Astrocyte of the spinal cord (primary cell): ENCODE measurements around the gene TNFRSF8.

Experiments
- DNase-seq: peaks from one replicate; pipeline ENCODE4 v3.0.0; 2011; ENCODE audit warnings: low read depth, low spot score
- H3K4me3 ChIP-seq: 2 replicates; pipeline ENCODE4 v1.5.1; 2011; ENCODE audit warnings: low read depth, mild to moderate bottlenecking, low read length, moderate library complexity
- in situ Hi-C: cut with HindIII; loops from 2 replicates; pipeline ENCODE4 v1.10.0; 2017; ENCODE audit warnings: low sequenced_read_pairs
- TF ChIP-seq, protein P1 (sequence below): IDR thresholded peaks from 2 replicates; pipeline ENCODE4 v1.5.1; 2012; ENCODE audit warnings: low read depth, mild to moderate bottlenecking, low read length, inconsistent platforms

The TNFRSF8 gene

GRCh38 chr1:12021616-12022015 lies 41.5 kb upstream of the TNFRSF8 start:
- no peak for DNase-seq
- in situ Hi-C loops = no loop called here
- TF ChIP-seq, protein P1, sequence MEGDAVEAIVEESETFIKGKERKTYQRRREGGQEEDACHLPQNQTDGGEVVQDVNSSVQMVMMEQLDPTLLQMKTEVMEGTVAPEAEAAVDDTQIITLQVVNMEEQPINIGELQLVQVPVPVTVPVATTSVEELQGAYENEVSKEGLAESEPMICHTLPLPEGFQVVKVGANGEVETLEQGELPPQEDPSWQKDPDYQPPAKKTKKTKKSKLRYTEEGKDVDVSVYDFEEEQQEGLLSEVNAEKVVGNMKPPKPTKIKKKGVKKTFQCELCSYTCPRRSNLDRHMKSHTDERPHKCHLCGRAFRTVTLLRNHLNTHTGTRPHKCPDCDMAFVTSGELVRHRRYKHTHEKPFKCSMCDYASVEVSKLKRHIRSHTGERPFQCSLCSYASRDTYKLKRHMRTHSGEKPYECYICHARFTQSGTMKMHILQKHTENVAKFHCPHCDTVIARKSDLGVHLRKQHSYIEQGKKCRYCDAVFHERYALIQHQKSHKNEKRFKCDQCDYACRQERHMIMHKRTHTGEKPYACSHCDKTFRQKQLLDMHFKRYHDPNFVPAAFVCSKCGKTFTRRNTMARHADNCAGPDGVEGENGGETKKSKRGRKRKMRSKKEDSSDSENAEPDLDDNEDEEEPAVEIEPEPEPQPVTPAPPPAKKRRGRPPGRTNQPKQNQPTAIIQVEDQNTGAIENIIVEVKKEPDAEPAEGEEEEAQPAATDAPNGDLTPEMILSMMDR = no peak

GRCh38 chr1:12022036-12022435 lies 41.1 kb upstream of the TNFRSF8 start:
- no peak overlapping the region for H3K4me3 ChIP-seq
- in situ Hi-C loops = no loop called here
- DNase-seq = no peak

More at GRCh38 chr1:12021616-12022015, 41.5 kb upstream of the TNFRSF8 start:
- H3K4me3 ChIP-seq = no peak overlapping the region

DNA sequence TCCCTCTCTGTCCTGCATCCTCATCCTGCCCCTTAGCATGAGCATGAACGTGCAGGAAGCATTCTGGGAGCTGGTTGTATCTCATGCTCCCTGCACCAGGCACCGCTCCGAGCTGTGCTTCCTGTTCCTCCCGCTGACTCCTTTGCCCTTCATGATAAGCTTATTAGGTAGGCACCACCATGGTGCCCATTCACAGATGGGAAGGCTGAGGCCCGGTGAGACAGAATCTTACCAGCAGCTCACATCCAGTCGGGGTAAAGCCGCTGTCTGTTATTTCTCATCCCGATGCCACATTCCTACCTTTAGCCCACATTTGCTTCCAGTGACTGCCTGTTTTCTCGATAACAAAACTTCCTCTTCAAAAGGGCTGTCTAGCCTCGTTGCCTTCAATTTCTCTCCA lies 36.5 kb upstream of the TNFRSF8 start:
- in situ Hi-C loops = no loop called here
- TF ChIP-seq, protein P1 = no peak
- no peak overlapping the region for H3K4me3 ChIP-seq
- no peak for DNase-seq

More at GRCh38 chr1:12022036-12022435, 41.1 kb upstream of the TNFRSF8 start:
- TF ChIP-seq, protein P1 = no peak

DNA sequence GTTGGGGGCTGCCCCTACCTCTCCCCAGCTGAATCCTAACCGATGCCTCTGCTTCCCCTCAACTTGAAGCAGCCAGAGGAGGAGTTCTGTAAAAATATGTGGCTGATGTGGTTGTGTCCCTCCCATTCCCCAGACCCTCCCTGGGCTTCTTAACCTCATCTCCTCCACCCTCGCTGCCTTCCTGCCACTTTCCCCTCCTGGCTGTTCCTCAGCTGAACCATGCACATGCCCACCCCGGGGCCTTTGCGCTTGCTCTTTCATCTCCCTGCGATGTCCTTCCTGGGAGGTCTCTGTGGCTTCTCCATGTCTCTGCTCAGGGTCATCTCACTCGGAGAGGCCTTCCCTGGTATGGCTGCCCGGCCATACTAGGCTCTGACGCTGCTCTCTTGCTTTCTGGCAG lies 34.9 kb upstream of the TNFRSF8 start:
- TF ChIP-seq, protein P1 = no peak
- in situ Hi-C loops = no loop called here
- H3K4me3 ChIP-seq = no peak overlapping the region
- DNase-seq = no peak

- in situ Hi-C loops = no loop called here
- TF ChIP-seq, protein P1 = no peak
- H3K4me3 ChIP-seq = no peak overlapping the region
- DNase-seq = no peak
These were observed 34.1 kb upstream of the TNFRSF8 start for GRCh38 chr1:12028957-12029511.

- no peak overlapping the region for H3K4me3 ChIP-seq
- TF ChIP-seq, protein P1 = no peak
- in situ Hi-C loops = no loop called here
- DNase-seq = no peak
These were observed 33.3 kb upstream of the TNFRSF8 start for GRCh38 chr1:12029720-12030339.
